H1 (cell line): Measurements from ENCODE around the gene CACNA1C. TPM values are rescaled to one million over a fixed set of nuclear protein-coding genes. Genes with fewer than 3 reads are reported as not detected.

Experiments used
- CTCF ChIA-PET: fragments of 300-600 bp; sonication (Branson Sonifier 250); formaldehyde crosslinking; loops from one replicate; lab custom pipeline; 2021; ENCODE audit not compliant: partially characterized antibody; lab: Charles Lee
- POLR2A ChIA-PET: fragments of 300-600 bp; sonication (Branson Sonifier 250); formaldehyde crosslinking; loops from one replicate; lab custom pipeline; 2021; ENCODE audit warnings: inconsistent platforms; ENCODE audit not compliant: partially characterized antibody; lab: Charles Lee
- DNase-seq, 2 experiments: peaks; one replicate each; pipeline versions ENCODE4 v3.0.0 to v3.0.0-alpha.2; 2010 to 2022; ENCODE audit warnings: low spot score in 2 of 2, low read depth in 1 of 2, mixed read lengths in 1 of 2
- FAIRE-seq: peaks from 2 replicates; lab custom pipeline; 2011; peaks lifted over from hg19 to GRCh38; lab: Jason Lieb, UNC
- H2AFZ ChIP-seq: 2 replicates; pipeline ENCODE4 v1.8.1; 2012; ENCODE audit warnings: low read length, inconsistent platforms
- H2AK5ac ChIP-seq: 2 replicates; pipeline ENCODE4 v1.6.1; 2013; ENCODE audit warnings: low read depth, low read length
- H2BK120ac ChIP-seq: replicated peaks from 2 replicates; pipeline ENCODE3; 2013; ENCODE audit warnings: low read depth, low read length, inconsistent platforms
- H2BK12ac ChIP-seq: 2 replicates; pipeline ENCODE4 v1.6.1; 2013; ENCODE audit warnings: low read depth, low read length
- H2BK15ac ChIP-seq: 2 replicates; pipeline ENCODE4 v1.6.1; 2013; ENCODE audit warnings: low read length
- H2BK20ac ChIP-seq: 2 replicates; pipeline ENCODE4 v1.6.1; 2013; ENCODE audit warnings: low read length
- H2BK5ac ChIP-seq: 2 replicates; pipeline ENCODE4 v1.6.1; 2013; ENCODE audit warnings: low read depth, low read length
- H3K14ac ChIP-seq: 2 replicates; pipeline ENCODE4 v1.6.1; 2013; ENCODE audit warnings: inconsistent platforms; ENCODE audit not compliant: insufficient read length
- H3K18ac ChIP-seq: 2 replicates; pipeline ENCODE4 v1.6.1; 2013; ENCODE audit warnings: low read length; ENCODE audit errors: extremely low read depth
- H3K23ac ChIP-seq: 2 replicates; pipeline ENCODE4 v1.6.1; 2013; ENCODE audit warnings: inconsistent platforms; ENCODE audit not compliant: insufficient read length
- H3K23me2 ChIP-seq: 2 replicates; pipeline ENCODE4 v1.6.1; 2013; ENCODE audit warnings: low read depth, low read length
- H3K27ac ChIP-seq: 2 replicates; pipeline ENCODE4 v1.6.1; 2011; ENCODE audit warnings: low read depth, low read length, inconsistent platforms
- H3K27me3 ChIP-seq, 4 experiments: replicated peaks in 1 of 4; 1 replicate in 1 of 4; 2 replicates in 3 of 4; pipeline versions ENCODE4 v1.6.1 to v1.8.1; 2011 to 2013; ENCODE audit warnings: low read length in 3 of 4, mild to moderate bottlenecking in 3 of 4, inconsistent platforms in 2 of 4, mixed read lengths in 2 of 4, moderate library complexity in 1 of 4; ENCODE audit not compliant: control insufficient read depth in 3 of 4, insufficient read depth in 3 of 4; ENCODE audit errors: extremely low read depth in 1 of 4
- H3K36me3 ChIP-seq, 4 experiments: 2 replicates each; pipeline versions ENCODE4 v1.6.1 to v1.8.1; 2011 to 2013; ENCODE audit warnings: mild to moderate bottlenecking in 4 of 4, low read length in 3 of 4, moderate library complexity in 2 of 4, control low read depth in 1 of 4, inconsistent platforms in 1 of 4; ENCODE audit not compliant: insufficient read depth in 4 of 4, control insufficient read depth in 2 of 4
- H3K4ac ChIP-seq: replicated peaks from 2 replicates; pipeline ENCODE3; 2013; ENCODE audit warnings: low read length, low read depth, mixed read lengths, inconsistent platforms; ENCODE audit not compliant: insufficient read length
- H3K4me1 ChIP-seq, 4 experiments: replicated peaks in 1 of 4; 1 replicate in 1 of 4; 2 replicates in 3 of 4; pipeline versions ENCODE4 v1.6.1 to v1.8.1; 2011 to 2013; ENCODE audit warnings: low read length in 3 of 4, inconsistent platforms in 2 of 4, mixed read lengths in 1 of 4; ENCODE audit not compliant: insufficient read depth in 4 of 4, control insufficient read depth in 3 of 4
- H3K4me2 ChIP-seq, 2 experiments: 2 replicates each; pipeline versions ENCODE4 v1.6.1 to v1.8.1; 2011 to 2013; ENCODE audit warnings: low read depth in 2 of 2, low read length in 2 of 2, control low read depth in 1 of 2, inconsistent platforms in 1 of 2, mild to moderate bottlenecking in 1 of 2; ENCODE audit not compliant: insufficient read depth in 1 of 2
- H3K4me3 ChIP-seq, 4 experiments: fragments of 200-600, 300-600 bp in 1 of 4; sonication (generic), shearing (Covaris generic), sonication (Bioruptor Twin) in 1 of 4; 2 replicates each; pipeline versions ENCODE4 v1.5.1 to v1.8.1; 2011 to 2016; ENCODE audit warnings: low read length in 4 of 4, low read depth in 3 of 4, control low read depth in 2 of 4, inconsistent platforms in 2 of 4, mild to moderate bottlenecking in 2 of 4, mixed read lengths in 1 of 4, moderate library complexity in 1 of 4; ENCODE audit not compliant: insufficient read depth in 2 of 4; ENCODE audit errors: extremely low read depth in 1 of 4
- H3K56ac ChIP-seq: replicated peaks from 2 replicates; pipeline ENCODE3; 2013; ENCODE audit warnings: low read depth, mild to moderate bottlenecking, mixed read lengths, low read length, inconsistent platforms; ENCODE audit not compliant: insufficient read length
- H3K79me1 ChIP-seq: 2 replicates; pipeline ENCODE4 v1.6.1; 2013; ENCODE audit warnings: low read depth, low read length, control low read depth
- H3K79me2 ChIP-seq, 2 experiments: 2 replicates each; pipeline versions ENCODE4 v1.6.1 to v1.8.1; 2012 to 2013; ENCODE audit warnings: low read length in 2 of 2, mild to moderate bottlenecking in 2 of 2, inconsistent platforms in 1 of 2; ENCODE audit not compliant: insufficient read depth in 2 of 2, control insufficient read depth in 1 of 2
- H3K9ac ChIP-seq, 4 experiments: replicated peaks in 1 of 4; 1 replicate in 1 of 4; 2 replicates in 3 of 4; pipeline versions ENCODE4 v1.6.1 to v1.8.1; 2011 to 2013; ENCODE audit warnings: low read depth in 3 of 4, low read length in 3 of 4, control low read depth in 2 of 4, mild to moderate bottlenecking in 2 of 4, moderate library complexity in 2 of 4, inconsistent platforms in 1 of 4; ENCODE audit errors: extremely low read depth in 1 of 4
- H3K9me3 ChIP-seq, 2 experiments: 2 replicates each; pipeline versions ENCODE4 v1.6.1 to v1.8.1; 2012 to 2013; ENCODE audit warnings: mild to moderate bottlenecking in 2 of 2, moderate library complexity in 2 of 2, control low read depth in 1 of 2, inconsistent platforms in 1 of 2, low read depth in 1 of 2, low read length in 1 of 2, mixed read lengths in 1 of 2; ENCODE audit not compliant: insufficient read depth in 2 of 2
- H4K20me1 ChIP-seq, 2 experiments: replicated peaks in 1 of 2; 2 replicates each; pipeline versions ENCODE3 to v1.8.1; 2011 to 2013; ENCODE audit warnings: inconsistent platforms in 2 of 2, low read length in 2 of 2, mild to moderate bottlenecking in 1 of 2; ENCODE audit not compliant: insufficient read depth in 2 of 2, control insufficient read depth in 1 of 2
- H4K5ac ChIP-seq: 2 replicates; pipeline ENCODE4 v1.6.1; 2013; ENCODE audit warnings: low read length, low read depth, mixed read lengths, inconsistent platforms; ENCODE audit not compliant: insufficient read length
- H4K8ac ChIP-seq: 2 replicates; pipeline ENCODE4 v1.8.0; 2013; ENCODE audit warnings: mild to moderate bottlenecking, moderate library complexity, low read length, inconsistent platforms; ENCODE audit not compliant: insufficient read depth; ENCODE audit errors: extremely low read depth
- H4K91ac ChIP-seq: replicated peaks from 2 replicates; pipeline ENCODE3; 2013; ENCODE audit warnings: low read length, mixed read lengths, inconsistent platforms; ENCODE audit not compliant: insufficient read length
- SP4 ChIP-seq: IDR thresholded peaks from 2 replicates; pipeline ENCODE4 v1.6.1; 2012; ENCODE audit warnings: low read length, inconsistent platforms
- WGBS, 2 experiments: shearing (Covaris generic) in 1 of 2; methylation state at CpG; one replicate each; pipeline versions ENCODE4 v1.1.6 to v1.1.7; 2013 to 2015; ENCODE audit warnings: low lambda C conversion rate in 2 of 2, mixed read lengths in 2 of 2, inconsistent platforms in 1 of 2, low coverage in 1 of 2, missing lambda C conversion rate in 1 of 2; ENCODE audit not compliant: insufficient replicate concordance in 2 of 2, insufficient coverage in 1 of 2, insufficient read length in 1 of 2; ENCODE audit errors: extremely low coverage in 1 of 2, missing lambda C conversion rate in 1 of 2; 5-methylcytosine and 5-hydroxymethylcytosine counted together
- polyA plus RNA-seq, 7 experiments: library from polyadenylated mRNA; depleted of rRNA in 3 of 7; stranded (reverse) in 5 of 7; unstranded in 2 of 7; fragments of >200 nt in 5 of 7; fragments of 200-250 nt in 2 of 7; gene quantifications; 1 replicate in 5 of 7; 2 replicates in 1 of 7; 4 replicates in 1 of 7; pipeline versions ENCODE4 v1.2.1 to v1.2.3, GENCODE V29; 2011 to 2013; ENCODE audit warnings: missing spikeins in 2 of 7, mixed read lengths in 2 of 7
- total RNA-seq: library from RNA; stranded (reverse); fragmentation: NEBNext Ultra II Directional; extraction: Animal tissue kit (Norgen Biotek cat#: 25700); gene quantifications from 2 replicates; pipeline ENCODE4 v1.2.1, GENCODE V29; 2021

CACNA1C gene
- total and polyA plus RNA-seq, 2 of the 8 experiments (the other 6 are each of a cell fraction or from before 2014, with no cell fraction given): 1.3 TPM

DNA sequence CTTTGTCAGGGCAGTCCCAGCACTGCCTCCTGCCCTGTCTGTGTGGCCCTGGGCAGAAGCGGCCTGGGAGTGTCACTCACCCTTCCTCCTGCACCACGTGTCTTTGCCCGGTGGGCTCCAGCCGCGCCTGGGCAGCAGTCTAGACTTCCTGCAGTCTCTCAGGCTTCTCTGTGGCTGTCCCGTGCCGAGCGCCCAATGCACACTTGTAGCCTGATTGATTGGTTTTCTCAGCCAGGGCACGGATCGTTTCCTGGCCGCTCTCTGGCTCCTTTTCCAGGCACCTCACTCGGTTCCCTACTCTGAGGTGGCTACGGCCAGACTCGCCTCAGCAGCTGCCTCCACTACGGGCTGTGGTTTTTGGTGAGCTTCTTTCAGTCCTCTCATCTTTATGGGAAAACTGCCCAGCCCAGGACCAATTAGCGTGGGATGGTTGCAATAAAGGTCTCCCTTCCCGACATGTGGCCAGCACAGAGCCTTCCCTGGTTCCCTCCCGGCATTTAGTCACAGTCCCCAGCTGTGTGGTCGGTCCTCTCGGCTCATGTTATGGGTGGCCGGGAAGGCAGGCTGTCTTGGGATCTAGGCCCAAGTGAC is 133.1 kb downstream of the CACNA1C start:
- no peak overlapping the region for H3K23ac ChIP-seq
- H2BK20ac ChIP-seq: 0 out of 2 replicates have a peak overlapping the region, but pooled peaks have one; percentile 15
- H3K79me2 ChIP-seq: no peaks in the 10 kb centered on the region
- FAIRE-seq (no peak), DNase-seq (no peak)
- H3K18ac ChIP-seq: no peak overlapping the region
- no peak overlapping the region for H4K91ac ChIP-seq
- H2BK15ac ChIP-seq: peak overlapping the region; percentile 61; the same call in 1 of the 2 replicates
- H2BK5ac ChIP-seq: peak overlapping the region; percentile 9; the same call in 1 of the 2 replicates
- H3K79me1 ChIP-seq: no peaks in the 10 kb centered on the region
- H3K36me3 ChIP-seq: no peaks in the 10 kb centered on the region
- H4K5ac ChIP-seq: no peak overlapping the region
- H3K56ac ChIP-seq: no peak overlapping the region
- no peak overlapping the region for H3K4me3 ChIP-seq
- H3K4me2 ChIP-seq: no peak overlapping the region
- H4K20me1 ChIP-seq: no peaks in the 10 kb centered on the region
- peak overlapping the region; percentile 68; the same call in 1 of the 2 replicates for H2BK12ac ChIP-seq
- H3K9me3 ChIP-seq: no peaks in the 10 kb centered on the region
- 93% methylated on average over 21 of the region's 21 CpGs; no CpG with 5 or more reads in 1 of the 2 experiments for WGBS, 2 experiments
- no peak overlapping the region for H3K9ac ChIP-seq
- peaks cover 12 to 25% (median 19%) of the 10 kb centered on the region in 4 experiments for H3K4me1 ChIP-seq
- H3K27ac ChIP-seq: no peak overlapping the region
- H2BK120ac ChIP-seq: no peak overlapping the region
- no peaks in the 10 kb centered on the region for H3K27me3 ChIP-seq
- no peak for TF ChIP-seq SP4
- H2AK5ac ChIP-seq: no peak overlapping the region
- POLR2A ChIA-PET: no interaction called here
- no peak overlapping the region for H3K4ac ChIP-seq
- no peak overlapping the region for H2AFZ ChIP-seq
- H4K8ac ChIP-seq: peak overlapping the region; percentile 70
- H3K14ac ChIP-seq: no peak overlapping the region
- CTCF ChIA-PET: interaction anchor here (0.9 kb wide), 1 partner anchor 34 kb away, joined by 3 read pairs; no protein-coding TSS in a partner anchor
- H3K23me2 ChIP-seq: no peaks in the 10 kb centered on the region
